Kidney (tissue), 14 donors: ENCODE results near the gene FPGS. TPM values are rescaled to one million over a fixed set of nuclear protein-coding genes. Genes with fewer than 3 reads are reported as not detected.

Source experiments
- DNase-seq, 5 donors: peaks; one replicate each; pipeline ENCODE4 v3.0.0-alpha.2; 2013 to 2020
- FAIRE-seq: peaks from 2 replicates; lab custom pipeline; 2012; peaks lifted over from hg19 to GRCh38; lab: Jason Lieb, UNC
- H3K27ac ChIP-seq, 2 donors: one replicate each; pipeline ENCODE4 v1.7.0; 2013; ENCODE audit warnings: low read depth in 2 of 2, low read length in 2 of 2, inconsistent platforms in 1 of 2
- H3K27me3 ChIP-seq: one replicate; pipeline ENCODE4 v1.7.1; 2013; ENCODE audit warnings: low read length, inconsistent platforms; ENCODE audit not compliant: control insufficient read depth, insufficient read depth
- H3K36me3 ChIP-seq, 3 donors: one replicate each; pipeline versions ENCODE4 v1.7.0 to v1.7.1; 2013; ENCODE audit warnings: low read length in 3 of 3, control low read depth in 1 of 3, inconsistent platforms in 1 of 3; ENCODE audit not compliant: insufficient read depth in 3 of 3, control insufficient read depth in 2 of 3
- H3K4me1 ChIP-seq, 3 donors: one replicate each; pipeline versions ENCODE4 v1.7.0 to v1.7.1; 2013; ENCODE audit warnings: low read length in 3 of 3, inconsistent platforms in 1 of 3, low read depth in 1 of 3; ENCODE audit not compliant: control insufficient read depth in 2 of 3, insufficient read depth in 2 of 3
- H3K4me3 ChIP-seq, 3 donors: one replicate each; pipeline versions ENCODE4 v1.7.0 to v1.8.1; 2013; ENCODE audit warnings: low read length in 3 of 3, control low read depth in 1 of 3, inconsistent platforms in 1 of 3
- H3K9ac ChIP-seq, 3 donors: one replicate each; pipeline versions ENCODE4 v1.7.0 to v1.7.1; 2013; ENCODE audit warnings: low read length in 3 of 3, control low read depth in 1 of 3, inconsistent platforms in 1 of 3
- H3K9me3 ChIP-seq, 3 donors: one replicate each; pipeline versions ENCODE4 v1.7.0 to v1.7.1; 2013; ENCODE audit warnings: low read length in 3 of 3, control low read depth in 1 of 3, inconsistent platforms in 1 of 3; ENCODE audit not compliant: control insufficient read depth in 2 of 3, insufficient read depth in 1 of 3
- CTCF ChIP-seq: IDR thresholded peaks from 3 replicates; pipeline ENCODE4 v1.5.1; 2012; ENCODE audit warnings: mild to moderate bottlenecking, moderate library complexity, borderline replicate concordance; ENCODE audit not compliant: insufficient read depth; ENCODE audit errors: extremely low read depth
- intact Hi-C: fragments of 100-400 bp; cut with DNase I; formaldehyde crosslinking; loops from one replicate; pipeline ENCODE4 v1.11.1; 2022
- polyA plus RNA-seq: library from polyadenylated mRNA; stranded (reverse); fragments of 350-450 nt; fragmentation: Illumina TruSeq; extraction: RNeasy Lipid Tissue Mini Kit (QIAGEN cat#74804); gene quantifications from one replicate; pipeline ENCODE4 v1.2.3, GENCODE V29; 2014; ENCODE audit warnings: low read depth, low replicate concordance; ENCODE audit not compliant: insufficient read depth
- total RNA-seq: library from RNA; stranded (reverse); fragmentation: NEBNext Ultra II Directional; extraction: Animal tissue kit (Norgen Biotek cat#: 25700); gene quantifications from one replicate; pipeline ENCODE4 v1.2.1, GENCODE V29; 2021
- donor health status: control.
- donor health status: control.
- donor health status: control.
- donor health status: control.
- donor health status: control.
- donor health status: DM: yes; HTN: yes; CAD: no.
- donor health status: Normal renal cell carcinoma (clear cell type).

The FPGS gene
- total and polyA plus RNA-seq, 2 donors from 2014 or later, result 44.0 to 77.2 TPM

GRCh38 chr9:127848756-127849504 is 46.2 kb downstream of the FPGS start:
- H3K4me3 ChIP-seq, result peak overlapping the region in 2 of 3 donors; percentile 47 to 81
- no peak for DNase-seq
- H3K4me1 ChIP-seq, result peaks cover 2 to 22% (median 3%) of the 10 kb centered on the region in 3 donors
- H3K9ac ChIP-seq, result peak overlapping the region in 1 of 3 donors; percentile 66
- peaks cover 0 to 16% (median 0%) of the 10 kb centered on the region in 3 donors for H3K36me3 ChIP-seq
- no peak for FAIRE-seq
- intact Hi-C loops, result no loop called here
- no peak for TF ChIP-seq CTCF
- peak overlapping the region; percentile 84 to 90 for H3K27ac ChIP-seq
- no peaks in the 10 kb centered on the region for H3K27me3 ChIP-seq
- peaks cover 0 to 6% (median 0%) of the 10 kb centered on the region in 3 donors for H3K9me3 ChIP-seq

- Histone ChIP-seq H3K27ac (peak overlapping the region; percentile 67 to 84), H3K4me3 (peak overlapping the region in 2 of 3 donors; percentile 47 to 81), H3K9ac (peak overlapping the region in 2 of 3 donors; percentile 0 to 66)
Measured at GRCh38 chr9:127850286-127850830, 47.7 kb downstream of the FPGS start.

GRCh38 chr9:127852829-127853228 is 50.1 kb downstream of the FPGS start:
- Histone ChIP-seq H3K36me3 (peaks cover 0 to 16% (median 0%) of the 10 kb centered on the region in 3 donors), H3K27me3 (no peaks in the 10 kb centered on the region), H3K4me1 (peaks cover 0 to 29% (median 0%) of the 10 kb centered on the region in 3 donors), H3K27ac (peak overlapping the region; percentile 91 to 93), H3K9me3 (peaks cover 0 to 6% (median 0%) of the 10 kb centered on the region in 3 donors), H3K9ac (peak overlapping the region in 2 of 3 donors; percentile 35 to 87), H3K4me3 (peak overlapping the region; percentile 30 to 81 (median 63))
- FAIRE-seq (no peak), DNase-seq (no peak)
- intact Hi-C loops, result no loop called here
- no peak for TF ChIP-seq CTCF

More at GRCh38 chr9:127850286-127850830, 47.7 kb downstream of the FPGS start:
- no peak for DNase-seq
- peaks cover 0 to 6% (median 0%) of the 10 kb centered on the region in 3 donors for H3K9me3 ChIP-seq
- H3K27me3 ChIP-seq, result no peaks in the 10 kb centered on the region
- intact Hi-C loops, result no loop called here
- no peak for TF ChIP-seq CTCF
- H3K4me1 ChIP-seq, result peaks cover 0 to 21% (median under 1%) of the 10 kb centered on the region in 3 donors
- H3K36me3 ChIP-seq, result peaks cover 0 to 16% (median 0%) of the 10 kb centered on the region in 3 donors
- no peak for FAIRE-seq
